ENCODE results near the gene KDM5A.

GRCh38 chr12:273382-273781, 115.7 kb downstream of the KDM5A start:
- TF ChIP-seq CTCF (IDR thresholded peaks at IDR 0.05), result no peak
- TF ChIP-seq POLR2A (IDR thresholded peaks at IDR 0.05), result no peak
